HepG2 (cell line): Measurements from ENCODE around the gene SENP6. TPM values are rescaled to one million over a fixed set of nuclear protein-coding genes. Genes with fewer than 3 reads are reported as not detected.
A peak's percentile ranks its signal among the peaks of the same experiment; 100 is the strongest.

Experiments used
- LBX2 ChIP-seq: sonication (generic); formaldehyde crosslinking; IDR thresholded peaks from 2 replicates; pipeline ENCODE4 v1.5.0; 2020; ENCODE audit warnings: missing genetic modification reagents, mild to moderate bottlenecking, borderline replicate concordance
- NFRKB ChIP-seq: fragments of 450-650 bp; IDR thresholded peaks from 2 replicates; pipeline ENCODE4 v1.6.1; 2017
- PHF5A ChIP-seq: IDR thresholded peaks from one replicate; pipeline ENCODE4 v1.6.1; 2018; ENCODE audit warnings: low read depth, missing genetic modification reagents; ENCODE audit not compliant: unreplicated experiment
- PTBP1 ChIP-seq: fragments of 200-400 bp; formaldehyde crosslinking; IDR thresholded peaks from 2 replicates; pipeline ENCODE4 v1.6.1; 2018; ENCODE audit warnings: low read length, low read depth; ENCODE audit not compliant: poor library complexity, severe bottlenecking
- RORA ChIP-seq: sonication (generic); formaldehyde crosslinking; IDR thresholded peaks from 2 replicates; pipeline ENCODE4 v1.5.0; 2020; ENCODE audit warnings: mild to moderate bottlenecking, missing genetic modification reagents, moderate library complexity
- THAP8 ChIP-seq: sonication (generic); formaldehyde crosslinking; IDR thresholded peaks from 2 replicates; pipeline ENCODE4 v1.5.1; 2020; ENCODE audit warnings: missing genetic modification reagents, mild to moderate bottlenecking, borderline replicate concordance
- UBTF ChIP-seq: sonication (generic); formaldehyde crosslinking; IDR thresholded peaks from 2 replicates; pipeline ENCODE4 v1.4.0; 2020; ENCODE audit warnings: mild to moderate bottlenecking, missing genetic modification reagents
- ZBTB7A ChIP-seq: sonication (generic); formaldehyde crosslinking; IDR thresholded peaks from 2 replicates; pipeline ENCODE4 v1.8.0; 2022; ENCODE audit warnings: mild to moderate bottlenecking, missing genetic modification reagents
- ZFP36L1 ChIP-seq: sonication (generic); formaldehyde crosslinking; IDR thresholded peaks from 2 replicates; pipeline ENCODE4 v1.8.0; 2022; ENCODE audit warnings: mild to moderate bottlenecking, missing genetic modification reagents, moderate library complexity
- ZMAT3 ChIP-seq: sonication (generic); formaldehyde crosslinking; conservative IDR thresholded peaks from 2 replicates; pipeline ENCODE4 v1.7.0; 2021; ENCODE audit warnings: missing genetic modification reagents
- ZNF33A ChIP-seq: sonication (generic); formaldehyde crosslinking; IDR thresholded peaks from 2 replicates; pipeline ENCODE4 v1.5.1; 2020; ENCODE audit warnings: missing genetic modification reagents, mild to moderate bottlenecking, moderate library complexity, borderline replicate concordance
- ZNF703 ChIP-seq: sonication (generic); formaldehyde crosslinking; IDR thresholded peaks from 2 replicates; pipeline ENCODE4 v1.5.1; 2020; ENCODE audit warnings: missing genetic modification reagents, mild to moderate bottlenecking, moderate library complexity, borderline replicate concordance
- ZNF841 ChIP-seq: sonication (generic); formaldehyde crosslinking; IDR thresholded peaks from 2 replicates; pipeline ENCODE4 v1.8.1; 2023; ENCODE audit warnings: missing genetic modification reagents, borderline replicate concordance
- polyA plus RNA-seq, 8 experiments: library from polyadenylated mRNA; depleted of rRNA in 3 of 8; stranded (reverse) in 7 of 8; unstranded in 1 of 8; fragments of >200 nt; fragmentation: Illumina TruSeq in 4 of 8; extraction: Trizol in 4 of 8; gene quantifications; 2 replicates each; pipeline versions ENCODE4 v1.2.1 to v1.2.3, GENCODE V29; 2011 to 2016; ENCODE audit warnings: low read depth in 4 of 8, missing spikeins in 1 of 8, mixed read lengths in 1 of 8; ENCODE audit not compliant: insufficient read depth in 1 of 8
- total RNA-seq, 5 experiments: library from RNA; depleted of rRNA; stranded (reverse); fragments of >200 nt; fragmentation: Illumina TruSeq; extraction: Trizol; gene quantifications; 2 replicates each; pipeline ENCODE4 v1.2.3, GENCODE V29; 2016; ENCODE audit warnings: low read depth in 1 of 5
- TF ChIP-seq, protein P1 (sequence below), 2 experiments: IDR thresholded peaks; 2 replicates each; pipeline ENCODE4 v1.6.1; 2011 to 2012; ENCODE audit warnings: low read length in 2 of 2, borderline replicate concordance in 1 of 2, low read depth in 1 of 2, mild to moderate bottlenecking in 1 of 2, moderate library complexity in 1 of 2

SENP6 gene
- total and polyA plus RNA-seq, 2 of the 13 experiments (the other 11 are each of a cell fraction or from before 2014, with no cell fraction given): 21.9 to 50.1 TPM

DNA sequence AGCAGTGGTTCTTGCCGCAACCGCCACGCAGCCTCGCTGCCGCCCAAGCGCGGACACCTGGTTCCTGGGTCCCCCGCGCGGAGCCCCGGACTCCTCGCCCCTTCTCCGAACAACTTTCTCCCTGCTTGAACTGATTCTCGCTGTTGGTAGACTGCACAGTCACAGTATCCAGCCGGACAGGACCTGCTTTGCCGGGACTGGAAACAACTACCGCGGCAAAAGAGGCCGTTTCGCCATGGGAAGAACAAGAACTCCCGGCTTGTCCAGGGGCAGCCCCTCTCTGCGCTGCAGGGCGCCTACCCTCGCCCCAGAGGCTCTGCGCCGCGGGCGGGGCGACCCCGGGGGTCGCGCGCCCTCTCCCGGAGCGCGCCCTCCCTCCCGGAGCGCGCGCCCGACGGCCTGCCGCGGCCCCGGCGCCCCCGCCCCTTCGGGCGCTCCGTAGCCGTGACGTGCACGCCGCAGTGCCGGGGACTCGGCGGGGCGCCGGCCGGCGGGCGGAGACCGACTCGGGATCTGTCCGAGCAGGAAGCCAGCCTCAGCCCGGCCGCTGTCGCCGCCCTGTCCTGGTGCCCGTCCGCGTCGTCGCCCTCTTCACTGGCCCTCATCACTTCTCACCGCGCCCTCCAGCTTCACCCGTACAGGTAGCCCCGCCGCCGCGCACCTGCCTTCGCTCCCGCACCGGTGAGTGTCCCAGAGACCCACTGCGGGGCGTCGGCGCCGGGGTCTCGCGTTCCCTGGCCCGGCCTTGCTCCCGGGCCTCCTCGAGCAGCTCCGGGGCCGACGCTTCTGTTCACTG, 147.3 kb downstream of the SENP6 start, which contains the start of gene MYO6 (continued):
- peak; percentile 93; the same call in 1 of the 2 replicates for TF ChIP-seq UBTF (CRISPR knock-in tag)
- no peak for TF ChIP-seq ZBTB7A (CRISPR knock-in tag)
- TF ChIP-seq THAP8 (CRISPR knock-in tag): no peak
- 0 out of 2 replicates have a peak, but pooled peaks have one; percentile 36 for TF ChIP-seq ZFP36L1 (CRISPR knock-in tag)
- no peak for TF ChIP-seq ZNF33A
- no peak for TF ChIP-seq RORA (CRISPR knock-in tag)
- TF ChIP-seq PHF5A (CRISPR knock-in tag): no peak
- TF ChIP-seq ZNF841 (CRISPR knock-in tag): no peak
- TF ChIP-seq ZMAT3 (CRISPR knock-in tag): no peak
- TF ChIP-seq PTBP1: no peak
- TF ChIP-seq NFRKB: no peak
- TF ChIP-seq, protein P1, sequence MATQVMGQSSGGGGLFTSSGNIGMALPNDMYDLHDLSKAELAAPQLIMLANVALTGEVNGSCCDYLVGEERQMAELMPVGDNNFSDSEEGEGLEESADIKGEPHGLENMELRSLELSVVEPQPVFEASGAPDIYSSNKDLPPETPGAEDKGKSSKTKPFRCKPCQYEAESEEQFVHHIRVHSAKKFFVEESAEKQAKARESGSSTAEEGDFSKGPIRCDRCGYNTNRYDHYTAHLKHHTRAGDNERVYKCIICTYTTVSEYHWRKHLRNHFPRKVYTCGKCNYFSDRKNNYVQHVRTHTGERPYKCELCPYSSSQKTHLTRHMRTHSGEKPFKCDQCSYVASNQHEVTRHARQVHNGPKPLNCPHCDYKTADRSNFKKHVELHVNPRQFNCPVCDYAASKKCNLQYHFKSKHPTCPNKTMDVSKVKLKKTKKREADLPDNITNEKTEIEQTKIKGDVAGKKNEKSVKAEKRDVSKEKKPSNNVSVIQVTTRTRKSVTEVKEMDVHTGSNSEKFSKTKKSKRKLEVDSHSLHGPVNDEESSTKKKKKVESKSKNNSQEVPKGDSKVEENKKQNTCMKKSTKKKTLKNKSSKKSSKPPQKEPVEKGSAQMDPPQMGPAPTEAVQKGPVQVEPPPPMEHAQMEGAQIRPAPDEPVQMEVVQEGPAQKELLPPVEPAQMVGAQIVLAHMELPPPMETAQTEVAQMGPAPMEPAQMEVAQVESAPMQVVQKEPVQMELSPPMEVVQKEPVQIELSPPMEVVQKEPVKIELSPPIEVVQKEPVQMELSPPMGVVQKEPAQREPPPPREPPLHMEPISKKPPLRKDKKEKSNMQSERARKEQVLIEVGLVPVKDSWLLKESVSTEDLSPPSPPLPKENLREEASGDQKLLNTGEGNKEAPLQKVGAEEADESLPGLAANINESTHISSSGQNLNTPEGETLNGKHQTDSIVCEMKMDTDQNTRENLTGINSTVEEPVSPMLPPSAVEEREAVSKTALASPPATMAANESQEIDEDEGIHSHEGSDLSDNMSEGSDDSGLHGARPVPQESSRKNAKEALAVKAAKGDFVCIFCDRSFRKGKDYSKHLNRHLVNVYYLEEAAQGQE (IDR thresholded peaks at IDR 0.05; ENCODE audit: borderline replicate concordance in 1 of 2, low read depth in 1 of 2, low read length in 2 of 2): no peak; a peak in 1 of 4 replicates
- TF ChIP-seq LBX2: no peak
- TF ChIP-seq ZNF703 (CRISPR knock-in tag): no peak
